ENCODE data around the gene RASL10B. TPM values are rescaled to one million over a fixed set of nuclear protein-coding genes. Genes with fewer than 3 reads are reported as not detected.

RASL10B gene
- total RNA-seq, 1 experiment from 2014 or later, result 4.3 TPM

DNA sequence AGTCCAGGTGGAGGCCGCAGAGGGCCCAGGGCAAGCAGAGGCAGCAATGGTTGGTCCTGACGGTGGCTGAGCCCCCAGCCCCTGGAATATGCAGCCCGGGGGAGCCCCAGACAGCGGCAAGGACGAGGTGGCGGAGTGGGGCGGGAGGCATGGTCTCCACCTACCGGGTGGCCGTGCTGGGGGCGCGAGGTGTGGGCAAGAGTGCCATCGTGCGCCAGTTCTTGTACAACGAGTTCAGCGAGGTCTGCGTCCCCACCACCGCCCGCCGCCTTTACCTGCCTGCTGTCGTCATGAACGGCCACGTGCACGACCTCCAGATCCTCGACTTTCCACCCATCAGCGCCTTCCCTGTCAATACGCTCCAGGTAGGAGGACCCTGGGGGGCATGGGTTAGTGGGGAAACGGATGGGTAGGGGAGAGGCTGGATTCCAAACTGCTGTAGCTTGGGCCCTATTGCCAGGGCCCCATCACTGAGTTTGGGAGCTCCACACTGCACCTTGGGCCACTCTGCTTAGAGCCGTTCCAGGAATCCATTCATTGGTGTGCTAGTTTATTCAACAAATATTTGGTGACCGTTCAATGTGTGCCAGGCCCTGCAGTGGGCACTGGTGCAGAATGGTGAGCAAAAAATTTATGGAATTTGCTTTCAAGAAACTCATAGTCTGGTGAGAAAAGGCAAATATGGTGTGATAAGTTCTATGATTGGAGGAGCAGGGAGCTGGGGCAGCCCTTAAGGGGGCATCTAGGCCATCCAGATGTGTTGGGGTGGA, 3.8 kb downstream of the RASL10B start:
- no TSS peak for BruUV-seq (replicated peaks)
- TF ChIP-seq, protein P1, sequence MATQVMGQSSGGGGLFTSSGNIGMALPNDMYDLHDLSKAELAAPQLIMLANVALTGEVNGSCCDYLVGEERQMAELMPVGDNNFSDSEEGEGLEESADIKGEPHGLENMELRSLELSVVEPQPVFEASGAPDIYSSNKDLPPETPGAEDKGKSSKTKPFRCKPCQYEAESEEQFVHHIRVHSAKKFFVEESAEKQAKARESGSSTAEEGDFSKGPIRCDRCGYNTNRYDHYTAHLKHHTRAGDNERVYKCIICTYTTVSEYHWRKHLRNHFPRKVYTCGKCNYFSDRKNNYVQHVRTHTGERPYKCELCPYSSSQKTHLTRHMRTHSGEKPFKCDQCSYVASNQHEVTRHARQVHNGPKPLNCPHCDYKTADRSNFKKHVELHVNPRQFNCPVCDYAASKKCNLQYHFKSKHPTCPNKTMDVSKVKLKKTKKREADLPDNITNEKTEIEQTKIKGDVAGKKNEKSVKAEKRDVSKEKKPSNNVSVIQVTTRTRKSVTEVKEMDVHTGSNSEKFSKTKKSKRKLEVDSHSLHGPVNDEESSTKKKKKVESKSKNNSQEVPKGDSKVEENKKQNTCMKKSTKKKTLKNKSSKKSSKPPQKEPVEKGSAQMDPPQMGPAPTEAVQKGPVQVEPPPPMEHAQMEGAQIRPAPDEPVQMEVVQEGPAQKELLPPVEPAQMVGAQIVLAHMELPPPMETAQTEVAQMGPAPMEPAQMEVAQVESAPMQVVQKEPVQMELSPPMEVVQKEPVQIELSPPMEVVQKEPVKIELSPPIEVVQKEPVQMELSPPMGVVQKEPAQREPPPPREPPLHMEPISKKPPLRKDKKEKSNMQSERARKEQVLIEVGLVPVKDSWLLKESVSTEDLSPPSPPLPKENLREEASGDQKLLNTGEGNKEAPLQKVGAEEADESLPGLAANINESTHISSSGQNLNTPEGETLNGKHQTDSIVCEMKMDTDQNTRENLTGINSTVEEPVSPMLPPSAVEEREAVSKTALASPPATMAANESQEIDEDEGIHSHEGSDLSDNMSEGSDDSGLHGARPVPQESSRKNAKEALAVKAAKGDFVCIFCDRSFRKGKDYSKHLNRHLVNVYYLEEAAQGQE (IDR thresholded peaks at IDR 0.05; ENCODE audit: insufficient read depth in 1 of 2, low read depth in 2 of 2, low read length in 1 of 2), result no peak
- TF ChIP-seq SIN3A (IDR thresholded peaks at IDR 0.05; ENCODE audit: borderline replicate concordance, insufficient read depth, low read depth, low read length), result no peak
- no peak for TF ChIP-seq TCF7L2 (IDR thresholded peaks at IDR 0.05; ENCODE audit: low read depth, low read length)
- no peak for TF ChIP-seq POLR2AphosphoS5 (IDR thresholded peaks at IDR 0.05; ENCODE audit: low read depth, low read length)
- TF ChIP-seq, protein P2, sequence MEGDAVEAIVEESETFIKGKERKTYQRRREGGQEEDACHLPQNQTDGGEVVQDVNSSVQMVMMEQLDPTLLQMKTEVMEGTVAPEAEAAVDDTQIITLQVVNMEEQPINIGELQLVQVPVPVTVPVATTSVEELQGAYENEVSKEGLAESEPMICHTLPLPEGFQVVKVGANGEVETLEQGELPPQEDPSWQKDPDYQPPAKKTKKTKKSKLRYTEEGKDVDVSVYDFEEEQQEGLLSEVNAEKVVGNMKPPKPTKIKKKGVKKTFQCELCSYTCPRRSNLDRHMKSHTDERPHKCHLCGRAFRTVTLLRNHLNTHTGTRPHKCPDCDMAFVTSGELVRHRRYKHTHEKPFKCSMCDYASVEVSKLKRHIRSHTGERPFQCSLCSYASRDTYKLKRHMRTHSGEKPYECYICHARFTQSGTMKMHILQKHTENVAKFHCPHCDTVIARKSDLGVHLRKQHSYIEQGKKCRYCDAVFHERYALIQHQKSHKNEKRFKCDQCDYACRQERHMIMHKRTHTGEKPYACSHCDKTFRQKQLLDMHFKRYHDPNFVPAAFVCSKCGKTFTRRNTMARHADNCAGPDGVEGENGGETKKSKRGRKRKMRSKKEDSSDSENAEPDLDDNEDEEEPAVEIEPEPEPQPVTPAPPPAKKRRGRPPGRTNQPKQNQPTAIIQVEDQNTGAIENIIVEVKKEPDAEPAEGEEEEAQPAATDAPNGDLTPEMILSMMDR (IDR thresholded peaks at IDR 0.05), result no peak
- H3K4me1 ChIP-seq (ENCODE audit: control insufficient read depth, insufficient read depth, low read length), result peaks cover 7% of the 10 kb centered on the region; the same call in 1 of the 2 replicates
- intact Hi-C loops (cut with micrococcal nuclease; ENCODE audit: unreplicated experiment), result no loop called here
- ATAC-seq, result no peak
- ChIA-PET CTCF (interaction anchor here (0.6 kb wide), 1 partner anchor 81 kb away, joined by 3 read pairs; no protein-coding TSS in a partner anchor), POLR2A (no interaction called here)
- no peaks in the 10 kb centered on the region for H3K27me3 ChIP-seq (ENCODE audit: control insufficient read depth, insufficient read depth, low read length)
- DNase-seq (ENCODE audit: low read depth, low spot score), result no peak
- H3K36me3 ChIP-seq (ENCODE audit: control insufficient read depth, insufficient read depth, low read length), result no peaks in the 10 kb centered on the region
- in situ Hi-C loops (cut with HindIII; ENCODE audit: low pct_unique_long_range_greater_than_20kb, low sequenced_read_pairs), result no loop called here
- no peak overlapping the region for H3K4me3 ChIP-seq (ENCODE audit: low read depth in 2 of 2, low read length in 2 of 2)
- H3K27ac ChIP-seq (ENCODE audit: low read length), result no peak overlapping the region
- no peaks in the 10 kb centered on the region for H3K9me3 ChIP-seq (ENCODE audit: control insufficient read depth, insufficient read depth, low read depth, low read length)

DNA sequence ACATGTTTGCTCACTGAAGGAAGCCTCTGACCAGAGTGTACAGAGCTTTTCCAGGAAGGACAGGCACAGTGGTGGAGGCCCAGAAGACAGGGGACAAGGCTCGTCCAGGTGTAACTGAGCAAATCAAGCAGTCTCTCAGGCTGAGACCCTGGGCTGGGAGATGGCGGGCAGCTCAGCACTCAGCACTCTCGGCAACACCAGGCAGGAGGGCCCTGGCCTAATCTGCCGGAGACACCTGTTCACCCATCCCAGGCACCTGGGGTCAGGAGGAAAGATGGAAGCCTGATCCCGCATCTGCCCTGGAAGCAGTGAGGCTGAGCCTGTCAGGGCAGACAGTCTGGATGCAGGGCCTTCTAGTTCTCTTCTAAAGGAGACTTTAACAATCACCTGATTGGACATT, 4.8 kb downstream of the RASL10B start:
- TF ChIP-seq POLR2AphosphoS5 (IDR thresholded peaks at IDR 0.05; ENCODE audit: low read depth, low read length) (no peak), TCF7L2 (IDR thresholded peaks at IDR 0.05; ENCODE audit: low read depth, low read length) (no peak), SIN3A (IDR thresholded peaks at IDR 0.05; ENCODE audit: borderline replicate concordance, insufficient read depth, low read depth, low read length) (no peak)
- TF ChIP-seq, protein P1 (IDR thresholded peaks at IDR 0.05; ENCODE audit: insufficient read depth in 1 of 2, low read depth in 2 of 2, low read length in 1 of 2), result no peak
- TF ChIP-seq, protein P2 (IDR thresholded peaks at IDR 0.05), result no peak
- Histone ChIP-seq H3K27ac (ENCODE audit: low read length) (no peak overlapping the region), H3K4me3 (ENCODE audit: low read depth in 2 of 2, low read length in 2 of 2) (no peak overlapping the region), H3K4me1 (ENCODE audit: control insufficient read depth, insufficient read depth, low read length) (peaks cover 1% of the 10 kb centered on the region; the same call in 1 of the 2 replicates), H3K36me3 (ENCODE audit: control insufficient read depth, insufficient read depth, low read length) (no peaks in the 10 kb centered on the region), H3K9me3 (ENCODE audit: control insufficient read depth, insufficient read depth, low read depth, low read length) (no peaks in the 10 kb centered on the region), H3K27me3 (ENCODE audit: control insufficient read depth, insufficient read depth, low read length) (no peaks in the 10 kb centered on the region)
- CTCF ChIA-PET, result interaction anchor here (0.6 kb wide), 1 partner anchor 82 kb away, joined by 3 read pairs; no protein-coding TSS in a partner anchor
- BruUV-seq (replicated peaks), result no TSS peak
- ATAC-seq (no peak), DNase-seq (ENCODE audit: low read depth, low spot score) (no peak)
- in situ Hi-C loops (cut with HindIII; ENCODE audit: low pct_unique_long_range_greater_than_20kb, low sequenced_read_pairs), result no loop called here
- POLR2A ChIA-PET, result no interaction called here
- intact Hi-C loops (cut with micrococcal nuclease; ENCODE audit: unreplicated experiment), result no loop called here

Data from Panc1 (cell line).